ENCODE results near the gene STARD9. TPM values are rescaled to one million over a fixed set of nuclear protein-coding genes. Genes with fewer than 3 reads are reported as not detected.
"Not testable (repeated sequence)": the region's sequence is repeated elsewhere in the genome, so short reads cannot be mapped to it uniquely, and the experiment has no call there.

STARD9 gene
- total and polyA plus RNA-seq, 9 of the 15 experiments (the other 6 are each of a cell fraction or from before 2014, with no cell fraction given): 0.45 to 6.0 (median 3.6) TPM

DNA sequence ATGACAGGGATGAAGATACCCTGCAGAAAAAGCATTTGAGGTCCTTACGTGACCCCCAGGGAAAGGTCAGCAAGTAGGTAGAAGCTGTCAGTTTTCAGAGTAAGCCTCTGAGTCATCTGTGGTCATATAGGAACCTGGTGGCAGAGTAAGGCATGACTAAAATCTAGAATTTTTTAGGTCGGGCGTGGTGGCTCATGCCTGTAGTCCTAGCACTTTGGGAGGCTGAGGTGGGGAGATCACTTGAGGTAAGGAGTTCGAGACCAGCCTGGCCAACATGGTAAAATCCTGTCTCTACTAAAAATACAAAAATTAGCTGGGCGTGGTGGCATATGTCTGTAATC lies 104.7 kb downstream of the STARD9 start:
- intact Hi-C loops (cut with micrococcal nuclease); H3K27ac ChIP-seq (ENCODE audit: extremely low read depth, low read depth, low read length); H3K4me1 ChIP-seq (replicated peaks in 1 of 2; ENCODE audit: control insufficient read depth in 2 of 2, insufficient read depth in 2 of 2, low read length in 2 of 2); H3K9me1 ChIP-seq (ENCODE audit: control insufficient read depth, insufficient read depth, low read length); H3K4me2 ChIP-seq (ENCODE audit: insufficient read depth, low read length); H3K9ac ChIP-seq (ENCODE audit: insufficient read depth in 1 of 2, low read depth in 2 of 2, low read length in 2 of 2); BruUV-seq (replicated peaks); H3K79me2 ChIP-seq (ENCODE audit: control insufficient read depth, insufficient read depth, low read length); FAIRE-seq; H2AFZ ChIP-seq (ENCODE audit: low read depth, low read length); H3K27me3 ChIP-seq (ENCODE audit: control insufficient read depth in 2 of 2, insufficient read depth in 2 of 2, low read length in 2 of 2); in situ Hi-C loops (cut with MboI); H3K9me3 ChIP-seq (replicated peaks; ENCODE audit: control insufficient read depth, insufficient read depth, low read depth, low read length); H4K20me1 ChIP-seq (replicated peaks; ENCODE audit: control insufficient read depth, insufficient read depth, low read length); CTCF ChIA-PET (ENCODE audit: low intra/inter-chr PET ratio); H3K36me3 ChIP-seq (ENCODE audit: control insufficient read depth, insufficient read depth, low read length); H3K4me3 ChIP-seq; TF ChIP-seq JUND (tag; IDR thresholded peaks at IDR 0.05; ENCODE audit: borderline replicate concordance, low read depth, low read length); JUN (CRISPR knock-in tag; IDR thresholded peaks at IDR 0.05; ENCODE audit: borderline replicate concordance): not testable (repeated sequence)
- WGBS (ENCODE audit: insufficient coverage, low coverage, missing lambda C conversion rate): 51% methylated on average over 5 of the region's 5 CpGs
- peak in 2 of 4 experiments; percentile 31 to 32 for DNase-seq (ENCODE audit: extremely low read depth in 1 of 4, low spot score in 3 of 4)
- ATAC-seq: peak; percentile 55; the same call in 2 of the 3 replicates
- POLR2A ChIA-PET: interaction anchor here (1.1 kb wide), 1 partner anchor 12 kb away, joined by 3 read pairs; no protein-coding TSS in a partner anchor
- TF ChIP-seq JUND (IDR thresholded peaks at IDR 0.05; ENCODE audit: borderline replicate concordance, low read depth, low read length) (peak; percentile 21; the same call in 1 of the 2 replicates), JUN (IDR thresholded peaks at IDR 0.05; ENCODE audit: borderline replicate concordance, low read depth, low read length) (0 out of 2 replicates have a peak, but pooled peaks have one; percentile 25), FOSL1 (tag; conservative IDR thresholded peaks at IDR 0.05) (peak; percentile 74)
- TF ChIP-seq, protein P1, sequence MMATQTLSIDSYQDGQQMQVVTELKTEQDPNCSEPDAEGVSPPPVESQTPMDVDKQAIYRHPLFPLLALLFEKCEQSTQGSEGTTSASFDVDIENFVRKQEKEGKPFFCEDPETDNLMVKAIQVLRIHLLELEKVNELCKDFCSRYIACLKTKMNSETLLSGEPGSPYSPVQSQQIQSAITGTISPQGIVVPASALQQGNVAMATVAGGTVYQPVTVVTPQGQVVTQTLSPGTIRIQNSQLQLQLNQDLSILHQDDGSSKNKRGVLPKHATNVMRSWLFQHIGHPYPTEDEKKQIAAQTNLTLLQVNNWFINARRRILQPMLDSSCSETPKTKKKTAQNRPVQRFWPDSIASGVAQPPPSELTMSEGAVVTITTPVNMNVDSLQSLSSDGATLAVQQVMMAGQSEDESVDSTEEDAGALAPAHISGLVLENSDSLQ (IDR thresholded peaks at IDR 0.05): peak; percentile 12; the same call in 1 of the 2 replicates
- TF ChIP-seq, protein P2, sequence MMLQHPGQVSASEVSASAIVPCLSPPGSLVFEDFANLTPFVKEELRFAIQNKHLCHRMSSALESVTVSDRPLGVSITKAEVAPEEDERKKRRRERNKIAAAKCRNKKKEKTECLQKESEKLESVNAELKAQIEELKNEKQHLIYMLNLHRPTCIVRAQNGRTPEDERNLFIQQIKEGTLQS (IDR thresholded peaks at IDR 0.05): peak; percentile 52; the same call in 1 of the 2 replicates
- TF ChIP-seq, protein P2 (CRISPR knock-in tag; conservative IDR thresholded peaks at IDR 0.05): not testable (repeated sequence)
